Activated T-helper 2 cell treated with anti-CD3 and anti-CD28 coated beads, Interferon-gamma antibody, Interleukin-2, Interleukin-4, amounts not matched to agents 10 μg/mL and 5 μg/mL and 100 μg/mL, durations not matched to agents 14 hours and 24 hours and 36 hours (primary cell): ENCODE results near the gene PARD6G. TPM values are rescaled to one million over a fixed set of nuclear protein-coding genes. Genes with fewer than 3 reads are reported as not detected.

Experiments used
- DNase-seq: peaks from one replicate; pipeline ENCODE4 v3.0.0; 2021; ENCODE audit warnings: low spot score
- H3K27ac Mint-ChIP-seq: one replicate; pipeline ENCODE4 v1.8.0; 2021; ENCODE audit warnings: mixed read lengths
- H3K27me3 Mint-ChIP-seq: one replicate; pipeline ENCODE4 v1.8.0; 2021; ENCODE audit warnings: low read depth, mixed read lengths
- H3K36me3 Mint-ChIP-seq: one replicate; pipeline ENCODE4 v1.8.0; 2021; ENCODE audit warnings: low read depth, mixed read lengths
- H3K4me1 Mint-ChIP-seq: one replicate; pipeline ENCODE4 v1.8.0; 2021; ENCODE audit warnings: low read depth, mixed read lengths
- H3K4me3 Mint-ChIP-seq: one replicate; pipeline ENCODE4 v1.8.0; 2021; ENCODE audit warnings: low read depth, mild to moderate bottlenecking, moderate library complexity, mixed read lengths
- H3K9me3 Mint-ChIP-seq: one replicate; pipeline ENCODE4 v1.8.0; 2021; ENCODE audit warnings: mixed read lengths
- intact Hi-C: fragments of 100-400 bp; cut with micrococcal nuclease; formaldehyde crosslinking; loops from one replicate; pipeline ENCODE4 v1.15.1; 2023
- total RNA-seq: library from RNA; stranded (reverse); gene quantifications from 2 replicates; pipeline ENCODE4 v1.2.3, GENCODE V29; 2022

The PARD6G gene
- total RNA-seq, 1 donor from 2014 or later: 0.21 TPM

- peaks cover 9% of the 10 kb centered on the region for H3K4me1 Mint-ChIP-seq
- no peaks in the 10 kb centered on the region for H3K27me3 Mint-ChIP-seq
- no peaks in the 10 kb centered on the region for H3K9me3 Mint-ChIP-seq
- peak overlapping the region; percentile 80 for H3K4me3 Mint-ChIP-seq
- peaks cover 15% of the 10 kb centered on the region for H3K36me3 Mint-ChIP-seq
- peak; percentile 69 for DNase-seq
- H3K27ac Mint-ChIP-seq: peak overlapping the region; percentile 61
- intact Hi-C loops: no loop called here
Measured at GRCh38 chr18:80147418-80148325, 99.6 kb downstream of the PARD6G start.

DNA sequence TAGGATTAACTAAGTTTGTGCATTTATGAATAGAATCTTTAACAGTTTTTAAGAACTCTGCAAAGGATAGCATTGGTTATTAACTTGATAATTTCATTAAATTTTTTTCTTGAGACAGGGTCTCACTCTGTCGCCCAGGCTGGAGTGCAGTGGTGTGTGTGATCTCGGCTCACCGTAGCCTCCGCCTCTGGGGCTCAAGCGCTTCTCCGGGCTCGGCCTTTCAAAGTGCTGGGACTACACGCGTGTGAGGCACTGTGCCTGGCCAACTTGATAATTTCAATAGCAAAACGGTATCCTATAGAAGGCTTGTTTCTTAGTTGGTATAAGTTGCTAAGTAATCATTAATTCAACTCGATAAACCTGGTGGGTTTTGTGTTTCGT is 100.3 kb downstream of the PARD6G start:
- Mint-ChIP-seq H3K4me3 (peak overlapping the region; percentile 56), H3K9me3 (no peaks in the 10 kb centered on the region), H3K27me3 (no peaks in the 10 kb centered on the region), H3K36me3 (peaks cover 15% of the 10 kb centered on the region), H3K4me1 (peaks cover 9% of the 10 kb centered on the region), H3K27ac (peak overlapping the region; percentile 7)
- intact Hi-C loops: no loop called here
- no peak for DNase-seq

- H3K4me1 Mint-ChIP-seq: peaks cover 9% of the 10 kb centered on the region
- H3K9me3 Mint-ChIP-seq: no peaks in the 10 kb centered on the region
- no peak for DNase-seq
- no peaks in the 10 kb centered on the region for H3K27me3 Mint-ChIP-seq
- H3K4me3 Mint-ChIP-seq: no peak overlapping the region
- intact Hi-C loops: no loop called here
- no peak overlapping the region for H3K27ac Mint-ChIP-seq
- peaks cover 19% of the 10 kb centered on the region for H3K36me3 Mint-ChIP-seq
Measured at GRCh38 chr18:80145196-80145804, 102.0 kb downstream of the PARD6G start.

GRCh38 chr18:80143881-80144280 is 103.4 kb downstream of the PARD6G start:
- H3K36me3 Mint-ChIP-seq: peaks cover 28% of the 10 kb centered on the region
- intact Hi-C loops: no loop called here
- H3K4me1 Mint-ChIP-seq: peaks cover 9% of the 10 kb centered on the region
- H3K4me3 Mint-ChIP-seq: no peak overlapping the region
- H3K27ac Mint-ChIP-seq: no peak overlapping the region
- no peaks in the 10 kb centered on the region for H3K27me3 Mint-ChIP-seq
- no peak for DNase-seq
- H3K9me3 Mint-ChIP-seq: no peaks in the 10 kb centered on the region

GRCh38 chr18:80140455-80140985 is 106.8 kb downstream of the PARD6G start:
- no peak overlapping the region for H3K27ac Mint-ChIP-seq
- no peak for DNase-seq
- peaks cover 3% of the 10 kb centered on the region for H3K4me1 Mint-ChIP-seq
- H3K9me3 Mint-ChIP-seq: no peaks in the 10 kb centered on the region
- H3K27me3 Mint-ChIP-seq: no peaks in the 10 kb centered on the region
- intact Hi-C loops: no loop called here
- H3K4me3 Mint-ChIP-seq: no peak overlapping the region
- peaks cover 48% of the 10 kb centered on the region for H3K36me3 Mint-ChIP-seq

DNA sequence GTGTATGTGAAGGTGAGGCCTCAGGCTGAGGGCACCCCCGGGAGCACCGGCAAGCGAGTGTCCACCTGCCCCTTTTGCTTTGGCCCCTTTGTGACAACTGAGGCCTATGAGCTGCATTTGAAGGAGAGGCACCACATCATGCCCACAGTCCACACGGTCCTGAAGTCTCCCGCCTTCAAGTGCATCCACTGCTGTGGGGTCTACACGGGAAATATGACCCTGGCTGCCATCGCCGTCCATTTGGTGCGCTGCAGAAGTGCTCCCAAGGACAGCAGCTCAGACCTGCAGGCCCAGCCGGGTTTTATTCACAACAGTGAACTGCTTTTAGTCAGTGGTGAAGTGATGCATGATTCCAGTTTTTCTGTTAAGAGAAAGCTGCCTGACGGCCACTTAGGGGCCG is 109.3 kb downstream of the PARD6G start:
- no peak overlapping the region for H3K27ac Mint-ChIP-seq
- H3K4me1 Mint-ChIP-seq: peaks cover 3% of the 10 kb centered on the region
- no peaks in the 10 kb centered on the region for H3K9me3 Mint-ChIP-seq
- peaks cover 66% of the 10 kb centered on the region for H3K36me3 Mint-ChIP-seq
- DNase-seq: no peak
- no peaks in the 10 kb centered on the region for H3K27me3 Mint-ChIP-seq
- intact Hi-C loops: no loop called here
- no peak overlapping the region for H3K4me3 Mint-ChIP-seq

GRCh38 chr18:80137137-80137536 is 110.2 kb downstream of the PARD6G start:
- Mint-ChIP-seq H3K36me3 (peaks cover 73% of the 10 kb centered on the region), H3K4me3 (no peak overlapping the region), H3K9me3 (no peaks in the 10 kb centered on the region), H3K27ac (no peak overlapping the region), H3K4me1 (peaks cover 7% of the 10 kb centered on the region), H3K27me3 (no peaks in the 10 kb centered on the region)
- intact Hi-C loops: no loop called here
- no peak for DNase-seq

DNA sequence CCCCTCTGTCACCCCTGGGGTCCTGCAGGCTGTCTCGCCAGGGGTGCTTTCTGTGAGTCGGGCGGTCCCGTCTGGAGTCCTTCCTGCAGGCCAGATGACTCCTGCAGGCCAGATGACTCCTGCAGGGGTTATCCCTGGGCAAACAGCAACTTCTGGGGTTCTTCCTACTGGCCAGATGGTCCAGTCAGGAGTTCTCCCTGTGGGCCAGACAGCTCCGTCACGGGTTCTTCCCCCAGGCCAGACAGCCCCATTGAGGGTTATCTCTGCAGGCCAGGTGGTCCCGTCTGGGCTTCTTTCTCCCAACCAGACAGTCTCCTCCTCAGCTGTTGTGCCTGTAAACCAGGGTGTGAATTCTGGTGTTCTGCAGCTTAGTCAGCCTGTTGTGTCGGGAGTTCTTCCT is 110.6 kb downstream of the PARD6G start:
- Mint-ChIP-seq H3K36me3 (peaks cover 77% of the 10 kb centered on the region), H3K4me3 (no peak overlapping the region), H3K27me3 (no peaks in the 10 kb centered on the region), H3K27ac (no peak overlapping the region), H3K4me1 (peaks cover 9% of the 10 kb centered on the region), H3K9me3 (no peaks in the 10 kb centered on the region)
- intact Hi-C loops: no loop called here
- DNase-seq: no peak

GRCh38 chr18:80135136-80135535 is 112.2 kb downstream of the PARD6G start:
- intact Hi-C loops: no loop called here
- no peak overlapping the region for H3K27ac Mint-ChIP-seq
- peaks cover 83% of the 10 kb centered on the region for H3K36me3 Mint-ChIP-seq
- peaks cover 15% of the 10 kb centered on the region for H3K4me1 Mint-ChIP-seq
- H3K4me3 Mint-ChIP-seq: no peak overlapping the region
- no peak for DNase-seq
- H3K27me3 Mint-ChIP-seq: no peaks in the 10 kb centered on the region
- H3K9me3 Mint-ChIP-seq: no peaks in the 10 kb centered on the region

GRCh38 chr18:80133124-80133523 is 114.2 kb downstream of the PARD6G start:
- Mint-ChIP-seq H3K9me3 (no peaks in the 10 kb centered on the region), H3K36me3 (peaks cover 75% of the 10 kb centered on the region), H3K4me1 (peaks cover 21% of the 10 kb centered on the region), H3K4me3 (no peak overlapping the region), H3K27me3 (no peaks in the 10 kb centered on the region), H3K27ac (peak overlapping the region; percentile 48)
- DNase-seq: no peak
- intact Hi-C loops: no loop called here

DNA sequence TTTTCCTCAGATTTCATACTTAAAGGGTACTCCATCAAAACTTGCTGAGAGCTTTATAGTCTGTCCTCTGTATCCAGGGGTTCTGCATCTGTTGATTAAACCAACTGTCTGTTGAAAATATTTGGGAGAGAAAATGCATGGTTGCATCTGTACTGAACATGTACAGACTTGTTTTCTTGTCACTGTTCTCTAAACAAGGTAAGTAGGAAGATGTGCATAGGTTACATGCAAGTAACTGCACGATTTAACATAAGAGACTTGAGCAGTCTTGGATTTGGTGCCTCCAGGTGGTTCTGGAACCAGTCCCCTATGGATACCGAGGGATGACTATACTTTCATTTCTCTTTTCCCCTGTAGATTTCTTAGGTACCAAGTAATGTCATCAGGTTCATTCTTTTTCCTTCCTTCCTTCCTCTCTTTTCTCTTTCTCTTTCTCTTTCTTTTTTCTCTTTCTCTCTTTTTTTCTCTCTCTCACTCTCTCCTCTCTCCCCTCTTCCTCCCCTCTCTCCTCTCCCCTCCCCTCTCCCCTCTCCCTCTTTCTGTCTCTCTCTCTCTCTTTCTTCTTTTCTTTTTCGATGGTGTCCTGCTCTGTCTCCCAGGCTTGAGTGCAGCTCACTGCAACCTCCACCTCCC is 115.0 kb downstream of the PARD6G start:
- intact Hi-C loops: no loop called here
- H3K36me3 Mint-ChIP-seq: peaks cover 75% of the 10 kb centered on the region
- no peaks in the 10 kb centered on the region for H3K9me3 Mint-ChIP-seq
- H3K4me1 Mint-ChIP-seq: peaks cover 24% of the 10 kb centered on the region
- H3K27ac Mint-ChIP-seq: peak overlapping the region; percentile 48
- no peak for DNase-seq
- H3K4me3 Mint-ChIP-seq: no peak overlapping the region
- H3K27me3 Mint-ChIP-seq: no peaks in the 10 kb centered on the region

DNA sequence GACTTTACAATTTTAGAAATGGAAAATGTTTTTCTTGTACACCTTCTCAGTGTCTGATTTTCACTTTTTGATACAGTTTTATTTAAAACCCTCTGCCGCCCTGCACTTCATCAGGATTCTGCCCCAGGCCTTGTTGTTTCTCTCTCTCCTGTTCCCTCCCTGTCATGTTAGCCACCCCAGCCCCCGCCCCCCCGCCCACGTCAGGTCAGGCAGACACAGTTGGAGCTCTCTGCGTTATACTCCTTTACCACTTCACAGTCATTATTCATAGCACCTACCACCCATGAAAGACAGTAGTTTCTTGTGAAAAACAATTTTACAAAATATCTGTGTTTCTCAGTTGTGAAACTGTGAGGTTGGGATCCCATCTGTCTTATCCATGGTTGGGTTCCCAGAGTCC is 116.8 kb downstream of the PARD6G start:
- no peak overlapping the region for H3K4me3 Mint-ChIP-seq
- no peaks in the 10 kb centered on the region for H3K27me3 Mint-ChIP-seq
- DNase-seq: no peak
- H3K9me3 Mint-ChIP-seq: peaks cover 8% of the 10 kb centered on the region
- intact Hi-C loops: no loop called here
- no peak overlapping the region for H3K27ac Mint-ChIP-seq
- peaks cover 75% of the 10 kb centered on the region for H3K36me3 Mint-ChIP-seq
- peaks cover 33% of the 10 kb centered on the region for H3K4me1 Mint-ChIP-seq
